HG02571 (cell line): ENCODE measurements around the gene PDE3B.
"Not testable (repeated sequence)": the region's sequence is repeated elsewhere in the genome, so short reads cannot be mapped to it uniquely, and the experiment has no call there.

Source experiments
- ATAC-seq: cut with Tn5 transposase; IDR thresholded peaks from one replicate; pipeline ENCODE4 v1.9.1; 2021; ENCODE audit warnings: mild to moderate bottlenecking, moderate library complexity; ENCODE audit not compliant: unreplicated experiment

Gene PDE3B

GRCh38 chr11:14741195-14741594, 97.6 kb downstream of the PDE3B start:
- ATAC-seq = no peak

- ATAC-seq = no peak
Observed at GRCh38 chr11:14742849-14743559, 99.4 kb downstream of the PDE3B start.

GRCh38 chr11:14743667-14744066, 100.1 kb downstream of the PDE3B start:
- ATAC-seq = not testable (repeated sequence)

GRCh38 chr11:14746857-14747395, 103.3 kb downstream of the PDE3B start:
- ATAC-seq = no peak

- ATAC-seq = no peak
Observed at GRCh38 chr11:14748090-14748489, 104.5 kb downstream of the PDE3B start.

GRCh38 chr11:14750911-14751310, 107.3 kb downstream of the PDE3B start:
- no peak for ATAC-seq

GRCh38 chr11:14751975-14752407, 108.4 kb downstream of the PDE3B start:
- no peak for ATAC-seq

- no peak for ATAC-seq
Observed at GRCh38 chr11:14755140-14755539, 111.5 kb downstream of the PDE3B start.

- ATAC-seq = no peak
Observed at GRCh38 chr11:14756349-14756748, 112.7 kb downstream of the PDE3B start.

GRCh38 chr11:14759300-14760012, 115.9 kb downstream of the PDE3B start:
- not testable (repeated sequence) for ATAC-seq

- ATAC-seq = no peak
Observed at GRCh38 chr11:14764179-14764578, 120.6 kb downstream of the PDE3B start.

GRCh38 chr11:14764579-14765527, 121.2 kb downstream of the PDE3B start:
- ATAC-seq = peak; percentile 84

- ATAC-seq = no peak
Observed at GRCh38 chr11:14766585-14766984, 123.0 kb downstream of the PDE3B start.

GRCh38 chr11:14768526-14769188, 125.1 kb downstream of the PDE3B start:
- ATAC-seq = peak; percentile 63

- ATAC-seq = no peak
Observed at GRCh38 chr11:14773755-14774154, 130.2 kb downstream of the PDE3B start.

GRCh38 chr11:14774721-14775120, 131.1 kb downstream of the PDE3B start:
- ATAC-seq = no peak

- no peak for ATAC-seq
Observed at GRCh38 chr11:14775897-14776296, 132.3 kb downstream of the PDE3B start.

- not testable (repeated sequence) for ATAC-seq
Observed at GRCh38 chr11:14778460-14778859, 134.9 kb downstream of the PDE3B start.

GRCh38 chr11:14783788-14784187, 140.2 kb downstream of the PDE3B start:
- no peak for ATAC-seq

- no peak for ATAC-seq
Observed at GRCh38 chr11:14784230-14784629, 140.6 kb downstream of the PDE3B start.
